KMS-11 (cell line): Measurements from ENCODE around the gene LTF.

Experiments used
- H2AFZ ChIP-seq: fragments of 200-600 bp; sonication (generic); 2 replicates; pipeline ENCODE4 v1.6.1; 2016; ENCODE audit warnings: antibody characterized with exemption, mixed run types, low read depth
- H3K27ac ChIP-seq: fragments of 200-600 bp; sonication (generic); 2 replicates; pipeline ENCODE4 v1.6.1; 2016; ENCODE audit warnings: mild to moderate bottlenecking, mixed run types
- H3K27me3 ChIP-seq: fragments of 200-600 bp; sonication (generic); 2 replicates; pipeline ENCODE4 v1.6.1; 2017; ENCODE audit warnings: mild to moderate bottlenecking, low read depth, mixed run types, moderate library complexity; ENCODE audit not compliant: insufficient read depth
- H3K36me3 ChIP-seq: fragments of 200-600 bp; sonication (generic); 2 replicates; pipeline ENCODE4 v1.6.1; 2017; ENCODE audit warnings: mild to moderate bottlenecking, mixed run types; ENCODE audit not compliant: insufficient read depth
- H3K4me1 ChIP-seq: fragments of 200-600 bp; sonication (generic); 2 replicates; pipeline ENCODE4 v1.6.1; 2016; ENCODE audit warnings: mild to moderate bottlenecking, low read depth, mixed run types; ENCODE audit not compliant: poor library complexity, severe bottlenecking
- H3K4me2 ChIP-seq: fragments of 200-600 bp; sonication (generic); 2 replicates; pipeline ENCODE4 v1.7.0; 2016; ENCODE audit warnings: mild to moderate bottlenecking, mixed run types
- H3K4me3 ChIP-seq: fragments of 200-600 bp; sonication (generic); IDR thresholded peaks from 2 replicates; pipeline ENCODE4 v1.6.1; 2017; ENCODE audit warnings: low read depth, low read length, mixed read lengths; ENCODE audit not compliant: insufficient read depth
- H3K79me2 ChIP-seq: fragments of 200-600 bp; sonication (generic); 2 replicates; pipeline ENCODE4 v1.6.1; 2016; ENCODE audit warnings: low read depth, mixed run types; ENCODE audit not compliant: insufficient read depth
- H3K9ac ChIP-seq: fragments of 200-600 bp; sonication (generic); 2 replicates; pipeline ENCODE4 v1.6.1; 2016; ENCODE audit warnings: mild to moderate bottlenecking, mixed run types
- H4K20me1 ChIP-seq: fragments of 200-600 bp; sonication (generic); 2 replicates; pipeline ENCODE4 v1.6.1; 2016; ENCODE audit warnings: mild to moderate bottlenecking, mixed run types; ENCODE audit not compliant: insufficient read depth
- TF ChIP-seq, protein P1 (sequence below): fragments of 200-600 bp; sonication (generic); conservative IDR thresholded peaks from 2 replicates; pipeline ENCODE4 v1.6.1; 2017; ENCODE audit warnings: low read depth, mild to moderate bottlenecking, antibody characterized with exemption, low read length, moderate library complexity, mixed read lengths

LTF gene

DNA sequence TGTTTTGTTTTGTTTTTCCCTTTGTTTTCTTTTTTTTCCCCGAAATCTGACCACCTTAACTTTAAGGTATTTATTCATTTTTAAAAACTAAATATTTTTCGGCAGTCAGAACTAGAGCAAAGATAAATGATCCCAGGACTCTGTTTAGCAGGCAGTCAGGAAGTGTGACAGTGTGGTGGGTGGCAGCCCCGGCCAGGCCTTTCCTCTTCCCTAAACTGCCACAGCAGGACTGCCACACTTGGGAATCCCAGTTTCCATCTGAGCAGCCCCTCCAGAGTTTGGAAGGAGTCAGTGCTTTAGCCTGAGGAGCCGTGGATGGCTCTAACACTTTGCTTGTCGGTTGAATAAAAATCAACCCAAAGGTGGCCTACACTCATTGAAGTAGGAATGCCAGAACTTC lies 50.8 kb downstream of the LTF start:
- no peak overlapping the region for H3K4me2 ChIP-seq
- no peaks in the 10 kb centered on the region for H3K27me3 ChIP-seq
- peaks cover 27% of the 10 kb centered on the region for H3K4me1 ChIP-seq
- no peaks in the 10 kb centered on the region for H4K20me1 ChIP-seq
- TF ChIP-seq, protein P1, sequence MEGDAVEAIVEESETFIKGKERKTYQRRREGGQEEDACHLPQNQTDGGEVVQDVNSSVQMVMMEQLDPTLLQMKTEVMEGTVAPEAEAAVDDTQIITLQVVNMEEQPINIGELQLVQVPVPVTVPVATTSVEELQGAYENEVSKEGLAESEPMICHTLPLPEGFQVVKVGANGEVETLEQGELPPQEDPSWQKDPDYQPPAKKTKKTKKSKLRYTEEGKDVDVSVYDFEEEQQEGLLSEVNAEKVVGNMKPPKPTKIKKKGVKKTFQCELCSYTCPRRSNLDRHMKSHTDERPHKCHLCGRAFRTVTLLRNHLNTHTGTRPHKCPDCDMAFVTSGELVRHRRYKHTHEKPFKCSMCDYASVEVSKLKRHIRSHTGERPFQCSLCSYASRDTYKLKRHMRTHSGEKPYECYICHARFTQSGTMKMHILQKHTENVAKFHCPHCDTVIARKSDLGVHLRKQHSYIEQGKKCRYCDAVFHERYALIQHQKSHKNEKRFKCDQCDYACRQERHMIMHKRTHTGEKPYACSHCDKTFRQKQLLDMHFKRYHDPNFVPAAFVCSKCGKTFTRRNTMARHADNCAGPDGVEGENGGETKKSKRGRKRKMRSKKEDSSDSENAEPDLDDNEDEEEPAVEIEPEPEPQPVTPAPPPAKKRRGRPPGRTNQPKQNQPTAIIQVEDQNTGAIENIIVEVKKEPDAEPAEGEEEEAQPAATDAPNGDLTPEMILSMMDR: no peak
- H3K9ac ChIP-seq: no peak overlapping the region
- H3K27ac ChIP-seq: no peak overlapping the region
- no peak overlapping the region for H3K4me3 ChIP-seq
- no peaks in the 10 kb centered on the region for H3K79me2 ChIP-seq
- no peak overlapping the region for H2AFZ ChIP-seq
- H3K36me3 ChIP-seq: no peaks in the 10 kb centered on the region

DNA sequence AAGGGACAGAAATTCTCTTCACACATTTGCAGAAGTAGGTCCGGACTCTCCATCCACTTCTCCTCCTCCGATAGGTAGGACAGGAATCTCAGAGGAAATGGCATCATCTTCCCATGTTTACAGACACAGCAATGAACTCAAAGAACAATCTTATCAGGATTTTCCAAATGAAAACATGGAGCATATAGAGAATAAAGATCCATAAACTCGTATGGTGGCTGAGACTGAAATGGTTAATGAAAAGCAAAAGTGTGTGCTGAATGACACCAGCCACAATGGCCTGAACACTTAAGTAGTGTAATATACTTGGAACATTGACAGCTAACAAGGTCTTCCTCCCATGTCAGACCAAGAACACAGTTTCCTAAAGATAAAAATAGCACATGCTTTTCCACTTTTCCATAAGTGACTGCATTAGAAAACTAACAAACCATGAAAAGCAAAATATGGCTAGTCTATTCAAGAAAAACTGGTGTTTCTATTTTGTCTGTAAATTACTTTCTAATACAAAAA lies 51.9 kb downstream of the LTF start:
- Histone ChIP-seq H3K4me3 (no peak overlapping the region), H3K36me3 (no peaks in the 10 kb centered on the region), H2AFZ (no peak overlapping the region), H4K20me1 (no peaks in the 10 kb centered on the region), H3K4me1 (peaks cover 27% of the 10 kb centered on the region), H3K79me2 (no peaks in the 10 kb centered on the region), H3K4me2 (no peak overlapping the region), H3K27me3 (no peaks in the 10 kb centered on the region), H3K9ac (no peak overlapping the region), H3K27ac (no peak overlapping the region)
- TF ChIP-seq, protein P1: no peak

DNA sequence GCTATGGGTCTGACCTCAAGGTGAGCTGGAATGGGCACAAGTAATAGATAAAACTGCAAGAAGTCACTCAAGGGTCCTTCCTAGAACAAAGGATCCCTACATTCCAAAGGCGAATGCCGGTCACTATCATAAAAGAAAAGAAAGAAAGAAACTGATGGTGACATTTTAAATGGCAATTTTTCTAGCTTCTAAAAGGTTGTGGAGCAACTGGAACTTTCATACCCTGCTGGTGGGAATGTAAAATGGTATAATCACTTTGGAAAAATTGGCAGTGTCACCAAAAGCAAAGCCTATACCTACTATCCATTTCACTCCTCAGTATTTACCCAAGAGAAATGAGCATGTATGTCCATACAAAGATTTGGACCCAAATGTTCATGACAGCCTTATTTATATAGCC lies 53.4 kb downstream of the LTF start:
- H3K27me3 ChIP-seq: no peaks in the 10 kb centered on the region
- TF ChIP-seq, protein P1: no peak
- no peaks in the 10 kb centered on the region for H4K20me1 ChIP-seq
- no peak overlapping the region for H3K9ac ChIP-seq
- no peaks in the 10 kb centered on the region for H3K79me2 ChIP-seq
- H2AFZ ChIP-seq: no peak overlapping the region
- no peaks in the 10 kb centered on the region for H3K36me3 ChIP-seq
- H3K27ac ChIP-seq: no peak overlapping the region
- H3K4me3 ChIP-seq: no peak overlapping the region
- H3K4me2 ChIP-seq: no peak overlapping the region
- H3K4me1 ChIP-seq: peaks cover 16% of the 10 kb centered on the region

DNA sequence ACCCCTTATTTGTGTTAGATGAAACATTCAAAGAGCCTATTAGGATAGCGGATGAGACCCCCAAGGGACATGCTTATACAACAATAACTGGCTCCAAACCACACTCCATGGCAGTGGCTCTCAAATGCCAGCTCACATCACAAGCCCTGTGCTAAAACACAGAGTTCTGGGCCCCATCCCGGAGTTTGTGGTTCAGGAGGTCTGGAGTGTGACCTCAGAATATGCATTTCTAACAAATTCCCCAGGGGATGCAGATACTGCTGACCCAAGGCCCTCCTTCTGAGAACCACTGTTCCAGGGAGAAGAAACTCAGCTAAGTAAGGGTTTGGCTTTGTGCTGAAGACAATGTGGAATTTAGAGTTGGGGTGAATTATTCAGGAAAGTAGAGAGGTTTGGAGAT lies 54.0 kb downstream of the LTF start:
- Histone ChIP-seq H3K4me2 (no peak overlapping the region), H3K9ac (no peak overlapping the region), H3K79me2 (no peaks in the 10 kb centered on the region), H2AFZ (no peak overlapping the region), H3K4me1 (peaks cover 10% of the 10 kb centered on the region), H3K4me3 (no peak overlapping the region), H3K36me3 (no peaks in the 10 kb centered on the region), H3K27ac (no peak overlapping the region), H4K20me1 (no peaks in the 10 kb centered on the region), H3K27me3 (no peaks in the 10 kb centered on the region)
- TF ChIP-seq, protein P1: no peak
